ENCODE data around the gene MPV17L.

MPV17L gene

DNA sequence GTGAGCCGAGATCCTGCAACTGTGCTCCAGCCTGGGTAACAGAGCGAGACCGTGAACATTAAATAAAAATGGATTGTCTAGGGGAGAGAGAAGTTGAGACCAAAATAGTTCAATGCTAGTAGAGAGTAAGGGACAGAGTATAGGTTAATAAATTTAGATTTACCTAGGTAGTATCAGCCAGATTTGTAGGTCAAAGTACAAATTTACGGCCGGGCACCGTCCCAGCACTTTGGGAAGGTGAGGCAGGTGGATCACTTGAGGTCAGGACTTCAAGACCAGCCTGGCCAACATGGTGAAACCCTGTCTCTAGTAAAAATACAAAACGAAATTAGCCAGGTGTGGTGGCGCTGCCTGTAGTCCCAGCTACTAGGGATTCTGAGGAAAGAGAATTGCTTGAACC is 26.7 kb downstream of the MPV17L start:
- H2AFZ ChIP-seq (ENCODE audit: low read depth, low read length), result no peak overlapping the region
- H3K4me3 ChIP-seq (ENCODE audit: low read depth in 1 of 2, low read length in 2 of 2), result no peak overlapping the region
- H4K20me1 ChIP-seq (ENCODE audit: insufficient read depth, low read length), result no peaks in the 10 kb centered on the region
- DNase-seq (no peak), ATAC-seq (ENCODE audit: insufficient read depth, low read depth) (no peak)
- H3K79me2 ChIP-seq (ENCODE audit: insufficient read depth, low read length), result no peaks in the 10 kb centered on the region
- TF ChIP-seq EZH2 (IDR thresholded peaks at IDR 0.05; ENCODE audit: borderline replicate concordance, low read depth, low read length, severe bottlenecking) (no peak), CTCF (IDR thresholded peaks at IDR 0.05; ENCODE audit: borderline replicate concordance, extremely low read depth, low read length, poor library complexity, severe bottlenecking) (no peak)
- H3K4me2 ChIP-seq (ENCODE audit: insufficient read depth, low read length), result no peak overlapping the region
- no peaks in the 10 kb centered on the region for H3K9me3 ChIP-seq (ENCODE audit: insufficient read depth, low read length, severe bottlenecking)
- no peaks in the 10 kb centered on the region for H3K4me1 ChIP-seq (ENCODE audit: insufficient read depth, low read length)
- no peak overlapping the region for H3K27ac ChIP-seq (ENCODE audit: low read length)
- H3K9ac ChIP-seq (ENCODE audit: low read depth, low read length), result no peak overlapping the region
- H3K27me3 ChIP-seq (ENCODE audit: insufficient read depth, low read length, poor library complexity), result peaks cover 3% of the 10 kb centered on the region
- H3K36me3 ChIP-seq (ENCODE audit: insufficient read depth, low read length), result no peaks in the 10 kb centered on the region

- no peaks in the 10 kb centered on the region for H3K79me2 ChIP-seq (ENCODE audit: insufficient read depth, low read length)
- H2AFZ ChIP-seq (ENCODE audit: low read depth, low read length), result no peak overlapping the region
- no peak overlapping the region for H3K9ac ChIP-seq (ENCODE audit: low read depth, low read length)
- ATAC-seq (ENCODE audit: insufficient read depth, low read depth) (no peak), DNase-seq (no peak)
- no peaks in the 10 kb centered on the region for H3K36me3 ChIP-seq (ENCODE audit: insufficient read depth, low read length)
- no peaks in the 10 kb centered on the region for H3K4me1 ChIP-seq (ENCODE audit: insufficient read depth, low read length)
- TF ChIP-seq EZH2 (IDR thresholded peaks at IDR 0.05; ENCODE audit: borderline replicate concordance, low read depth, low read length, severe bottlenecking) (no peak), CTCF (IDR thresholded peaks at IDR 0.05; ENCODE audit: borderline replicate concordance, extremely low read depth, low read length, poor library complexity, severe bottlenecking) (no peak)
- no peaks in the 10 kb centered on the region for H4K20me1 ChIP-seq (ENCODE audit: insufficient read depth, low read length)
- no peak overlapping the region for H3K4me3 ChIP-seq (ENCODE audit: low read depth in 1 of 2, low read length in 2 of 2)
- no peak overlapping the region for H3K4me2 ChIP-seq (ENCODE audit: insufficient read depth, low read length)
- H3K27ac ChIP-seq (ENCODE audit: low read length), result no peak overlapping the region
- H3K27me3 ChIP-seq (ENCODE audit: insufficient read depth, low read length, poor library complexity), result peaks cover 3% of the 10 kb centered on the region
- no peaks in the 10 kb centered on the region for H3K9me3 ChIP-seq (ENCODE audit: insufficient read depth, low read length, severe bottlenecking)
Measured at GRCh38 chr16:15425861-15426260, 30.3 kb downstream of the MPV17L start.

GRCh38 chr16:15426796-15427195 is 31.2 kb downstream of the MPV17L start:
- H3K79me2 ChIP-seq (ENCODE audit: insufficient read depth, low read length), result no peaks in the 10 kb centered on the region
- H3K4me2 ChIP-seq (ENCODE audit: insufficient read depth, low read length), result no peak overlapping the region
- no peaks in the 10 kb centered on the region for H3K4me1 ChIP-seq (ENCODE audit: insufficient read depth, low read length)
- no peak overlapping the region for H3K4me3 ChIP-seq (ENCODE audit: low read depth in 1 of 2, low read length in 2 of 2)
- H3K27ac ChIP-seq (ENCODE audit: low read length), result no peak overlapping the region
- no peak overlapping the region for H3K9ac ChIP-seq (ENCODE audit: low read depth, low read length)
- H3K9me3 ChIP-seq (ENCODE audit: insufficient read depth, low read length, severe bottlenecking), result no peaks in the 10 kb centered on the region
- DNase-seq, result no peak
- H2AFZ ChIP-seq (ENCODE audit: low read depth, low read length), result no peak overlapping the region
- H4K20me1 ChIP-seq (ENCODE audit: insufficient read depth, low read length), result no peaks in the 10 kb centered on the region
- no peak for TF ChIP-seq CTCF (IDR thresholded peaks at IDR 0.05; ENCODE audit: borderline replicate concordance, extremely low read depth, low read length, poor library complexity, severe bottlenecking)
- no peak for TF ChIP-seq EZH2 (IDR thresholded peaks at IDR 0.05; ENCODE audit: borderline replicate concordance, low read depth, low read length, severe bottlenecking)
- no peaks in the 10 kb centered on the region for H3K36me3 ChIP-seq (ENCODE audit: insufficient read depth, low read length)
- ATAC-seq (ENCODE audit: insufficient read depth, low read depth), result no peak
- H3K27me3 ChIP-seq (ENCODE audit: insufficient read depth, low read length, poor library complexity), result no peaks in the 10 kb centered on the region
